Spleen (tissue), 11 donors: ENCODE measurements around the gene KIAA0753. TPM values are rescaled to one million over a fixed set of nuclear protein-coding genes. Genes with fewer than 3 reads are reported as not detected.
"Not testable (repeated sequence)": the region's sequence is repeated elsewhere in the genome, so short reads cannot be mapped to it uniquely, and the experiment has no call there.

Source experiments
- DNase-seq: peaks from one replicate; pipeline ENCODE4 v3.0.0-alpha.2; 2020
- H3K27ac ChIP-seq, 8 donors: fragments of 200-600 bp; sonication (generic) in 7 of 8; 1 replicate in 4 of 8; 2 replicates in 4 of 8; pipeline versions ENCODE4 v1.5.0 to v1.8.0; 2016 to 2021; ENCODE audit warnings: inconsistent platforms in 4 of 8, mild to moderate bottlenecking in 4 of 8, moderate library complexity in 1 of 8
- H3K27me3 ChIP-seq, 7 donors: fragments of 200-600 bp; sonication (generic) in 6 of 7; replicated peaks in 1 of 7; 1 replicate in 4 of 7; 2 replicates in 3 of 7; pipeline versions ENCODE4 v1.5.0 to v1.8.0; 2016 to 2021; ENCODE audit warnings: inconsistent platforms in 3 of 7, mild to moderate bottlenecking in 1 of 7
- H3K36me3 ChIP-seq, 6 donors: fragments of 200-600 bp; sonication (generic) in 5 of 6; 1 replicate in 4 of 6; 2 replicates in 2 of 6; pipeline versions ENCODE4 v1.5.0 to v1.8.0; 2016 to 2021; ENCODE audit warnings: inconsistent platforms in 2 of 6
- H3K4me1 ChIP-seq, 6 donors: fragments of 200-600 bp; sonication (generic) in 5 of 6; 1 replicate in 3 of 6; 2 replicates in 3 of 6; pipeline versions ENCODE4 v1.5.0 to v1.8.0; 2016 to 2021; ENCODE audit warnings: inconsistent platforms in 3 of 6
- H3K4me3 ChIP-seq, 8 donors: fragments of 200-600 bp; sonication (generic) in 7 of 8; 1 replicate in 4 of 8; 2 replicates in 4 of 8; pipeline versions ENCODE4 v1.5.0 to v1.8.0; 2016 to 2021; ENCODE audit warnings: inconsistent platforms in 4 of 8, mild to moderate bottlenecking in 4 of 8, moderate library complexity in 2 of 8
- H3K9me3 ChIP-seq, 8 donors: fragments of 200-600 bp; sonication (generic) in 7 of 8; 1 replicate in 4 of 8; 2 replicates in 4 of 8; pipeline versions ENCODE4 v1.5.0 to v1.8.0; 2016 to 2021; ENCODE audit warnings: inconsistent platforms in 4 of 8
- CTCF ChIP-seq, 11 experiments: fragments of 200-600 bp in 7 of 11; fragments of 450-650 bp in 4 of 11; sonication (generic) in 4 of 11; IDR thresholded peaks in 8 of 11; conservative IDR thresholded peaks in 3 of 11; 1 replicate in 7 of 11; 2 replicates in 4 of 11; pipeline versions ENCODE4 v1.4.0 to v1.8.0; 2016 to 2021; ENCODE audit warnings: antibody characterized with exemption in 11 of 11, inconsistent platforms in 4 of 11, mild to moderate bottlenecking in 1 of 11
- POLR2A ChIP-seq, 3 donors: fragments of 450-650 bp; IDR thresholded peaks; one replicate each; pipeline ENCODE4 v1.5.1; 2017; ENCODE audit warnings: antibody characterized with exemption in 3 of 3, mild to moderate bottlenecking in 1 of 3
- POLR2AphosphoS5 ChIP-seq, 3 donors: sonication (generic); formaldehyde crosslinking; IDR thresholded peaks; one replicate each; pipeline ENCODE4 v1.5.1; 2017; ENCODE audit warnings: antibody characterized with exemption in 3 of 3
- WGBS, 5 donors: extraction: QIAGEN DNeasy Blood & Tissue Kit in 3 of 5; methylation state at CpG; one replicate each; pipeline versions ENCODE4 v1.1.5 to v1.1.7; 2013 to 2018; 5-methylcytosine and 5-hydroxymethylcytosine counted together
- intact Hi-C: fragments of 100-400 bp; cut with DNase I; formaldehyde crosslinking; loops from one replicate; pipeline ENCODE4 v1.15.0; 2023; ENCODE audit warnings: low total_unique reads
- polyA plus RNA-seq, 3 donors: library from polyadenylated mRNA; stranded (reverse); fragments of 200-250 nt; gene quantifications; one replicate each; pipeline ENCODE4 v1.2.1, GENCODE V29; 2013
- total RNA-seq, 7 donors: library from RNA; depleted of rRNA in 3 of 7; stranded (reverse); fragments of >200 nt in 3 of 7; fragmentation: NEBNext Ultra II Directional in 4 of 7; extraction: Animal tissue kit (Norgen Biotek cat#: 25700) in 4 of 7; gene quantifications; one replicate each; pipeline versions ENCODE4 v1.1.0 to v1.2.1, GENCODE V29; 2016 to 2021
- donor health status: healthy with polysubstance abuse.
- donor health status: DM: no; HTN: no; CAD: no; lungs with moderate emphysema.
- donor health status: DM: no; HTN: no; CAD: no.
- donor health status: Bipolar disorder and iron deficiency.
- donor health status: healthy.
- donor health status: DM: no; HTN: no; CAD: no.
- donor health status: DM: yes; HTN: yes; CAD: no.

Gene KIAA0753
- total and polyA plus RNA-seq, 10 donors = 4.2 to 21.8 (median 17.6) TPM

GRCh38 chr17:6574687-6575595 is 65.6 kb downstream of the KIAA0753 start:
- Histone ChIP-seq H3K27me3 (no peaks in the 10 kb centered on the region), H3K4me1 (peaks cover 18 to 36% (median 23%) of the 10 kb centered on the region in 6 donors), H3K9me3 (no peaks in the 10 kb centered on the region), H3K27ac (peak overlapping the region; percentile 18 to 75 (median 66)), H3K4me3 (peak overlapping the region in 1 of 8 donors; percentile 36), H3K36me3 (peaks cover 0 to 32% (median 11%) of the 10 kb centered on the region in 6 donors)
- 19 to 36% (median 30%) methylated on average over 16 to 23 of the region's 23 CpGs for WGBS, 5 donors
- DNase-seq = peak; percentile 85
- intact Hi-C loops = no loop called here
- TF ChIP-seq CTCF (IDR thresholded peaks at IDR 0.05 in 8 of 11, conservative IDR thresholded peaks at IDR 0.05 in 3 of 11) = no peak
- peak; percentile 51 to 68 (median 67) for TF ChIP-seq POLR2AphosphoS5 (IDR thresholded peaks at IDR 0.05)
- no peak for TF ChIP-seq POLR2A (IDR thresholded peaks at IDR 0.05)

GRCh38 chr17:6573982-6574686 is 66.4 kb downstream of the KIAA0753 start:
- 93 to 98% (median 97%) methylated on average over 13 of the region's 13 CpGs for WGBS, 5 donors
- Histone ChIP-seq H3K27ac (peak overlapping the region in 6 of 8 donors; percentile 58 to 75 (median 72)), H3K9me3 (no peaks in the 10 kb centered on the region), H3K36me3 (peaks cover 0 to 24% (median 7%) of the 10 kb centered on the region in 6 donors), H3K27me3 (no peaks in the 10 kb centered on the region), H3K4me3 (no peak overlapping the region), H3K4me1 (peaks cover 18 to 41% (median 23%) of the 10 kb centered on the region in 6 donors)
- intact Hi-C loops = no loop called here
- no peak for TF ChIP-seq POLR2AphosphoS5 (IDR thresholded peaks at IDR 0.05)
- no peak for TF ChIP-seq CTCF (IDR thresholded peaks at IDR 0.05 in 8 of 11, conservative IDR thresholded peaks at IDR 0.05 in 3 of 11)
- no peak for TF ChIP-seq POLR2A (IDR thresholded peaks at IDR 0.05)
- DNase-seq = no peak

- H3K27ac ChIP-seq, H3K27me3 ChIP-seq, intact Hi-C loops, DNase-seq, H3K9me3 ChIP-seq, H3K4me3 ChIP-seq: not testable (repeated sequence)
- 93 to 98% (median 96%) methylated on average over 6 of the region's 6 CpGs for WGBS, 5 donors
- H3K36me3 ChIP-seq = peaks cover 0 to 18% (median 2%) of the 10 kb centered on the region in 6 donors
- peaks cover 18 to 41% (median 23%) of the 10 kb centered on the region in 6 donors for H3K4me1 ChIP-seq
These were observed 67.0 kb downstream of the KIAA0753 start for GRCh38 chr17:6573495-6573894.

DNA sequence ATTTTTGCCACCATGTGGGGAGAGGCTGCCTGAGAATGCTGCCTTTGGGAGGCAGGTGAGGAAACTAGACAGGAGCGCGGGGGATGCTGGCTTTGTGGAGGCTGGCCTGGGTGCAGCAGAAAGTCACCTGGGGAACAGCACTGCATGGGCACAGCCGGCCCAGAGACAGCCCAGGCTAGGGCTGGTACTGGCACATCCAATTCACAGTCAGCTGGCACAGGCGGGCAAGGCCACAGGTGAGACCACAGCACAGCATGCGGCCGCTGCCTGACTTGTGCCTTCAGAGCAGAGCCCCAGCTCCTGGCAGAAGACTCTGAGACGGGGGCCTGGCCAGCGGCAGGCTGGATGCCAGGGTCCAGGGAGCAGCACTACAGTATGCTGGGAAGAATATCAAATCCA is 67.5 kb downstream of the KIAA0753 start:
- Histone ChIP-seq H3K4me3 (no peak overlapping the region), H3K36me3 (peaks cover 0 to 13% (median 0%) of the 10 kb centered on the region in 6 donors), H3K4me1 (peaks cover 18 to 46% (median 24%) of the 10 kb centered on the region in 6 donors), H3K27me3 (no peaks in the 10 kb centered on the region), H3K27ac (no peak overlapping the region), H3K9me3 (no peaks in the 10 kb centered on the region)
- TF ChIP-seq POLR2AphosphoS5 (IDR thresholded peaks at IDR 0.05) (peak in 1 of 3 donors; percentile 18), CTCF (IDR thresholded peaks at IDR 0.05 in 8 of 11, conservative IDR thresholded peaks at IDR 0.05 in 3 of 11) (no peak)
- intact Hi-C loops = no loop called here
- no peak for DNase-seq
- 97 to 100% (median 98%) methylated on average over 4 to 8 of the region's 8 CpGs for WGBS, 5 donors
